ENCODE measurements around the gene TBCA.

The TBCA gene, protein sequence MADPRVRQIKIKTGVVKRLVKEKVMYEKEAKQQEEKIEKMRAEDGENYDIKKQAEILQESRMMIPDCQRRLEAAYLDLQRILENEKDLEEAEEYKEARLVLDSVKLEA

DNA sequence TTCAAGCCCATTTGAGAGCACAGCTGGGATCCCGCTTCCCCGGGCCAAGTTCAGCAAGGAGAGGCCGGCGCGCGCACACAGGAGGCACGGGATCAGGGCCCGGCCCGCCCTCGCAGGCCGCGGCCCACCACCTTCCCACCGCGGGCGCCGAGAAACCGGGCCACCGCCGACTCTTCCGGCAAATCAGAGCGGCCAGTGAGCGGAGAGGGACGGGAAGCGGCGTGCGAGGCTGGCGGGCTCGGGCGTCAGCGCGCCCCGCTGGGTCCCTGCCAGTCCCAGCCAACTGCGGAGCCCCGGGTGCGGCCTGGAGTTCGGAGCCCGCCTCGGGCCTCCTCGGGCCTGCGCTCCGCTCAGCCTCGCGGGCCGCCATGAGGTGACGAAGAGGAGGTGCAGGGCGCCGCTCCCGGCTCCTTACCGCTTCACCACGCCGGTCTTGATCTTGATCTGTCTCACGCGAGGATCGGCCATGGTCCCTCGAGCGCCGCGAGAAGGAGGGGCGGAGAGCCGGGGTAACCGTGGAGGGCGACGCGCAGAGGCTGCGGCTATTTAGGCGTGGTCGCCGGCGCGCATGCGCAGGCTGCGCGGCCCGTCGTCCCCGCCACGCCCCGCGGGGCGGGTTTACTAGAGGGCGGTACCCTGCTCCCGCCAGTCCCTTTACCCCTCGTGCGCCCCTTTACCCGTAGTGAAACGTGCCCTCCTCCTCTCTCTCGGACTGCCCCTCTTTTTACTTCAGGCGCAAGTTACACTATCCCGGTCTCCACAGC lies at the start of gene TBCA:
Gene TBCA (minus strand): TSS at position 550 of the 764 bp plus-strand sequence. CDS start 82 bp downstream, at position 468.
- DNase-seq, result peak; percentile 97

- DNase-seq, result no peak
Measured at GRCh38 chr5:77824981-77825380, 48.8 kb upstream of the TBCA start.

DNA sequence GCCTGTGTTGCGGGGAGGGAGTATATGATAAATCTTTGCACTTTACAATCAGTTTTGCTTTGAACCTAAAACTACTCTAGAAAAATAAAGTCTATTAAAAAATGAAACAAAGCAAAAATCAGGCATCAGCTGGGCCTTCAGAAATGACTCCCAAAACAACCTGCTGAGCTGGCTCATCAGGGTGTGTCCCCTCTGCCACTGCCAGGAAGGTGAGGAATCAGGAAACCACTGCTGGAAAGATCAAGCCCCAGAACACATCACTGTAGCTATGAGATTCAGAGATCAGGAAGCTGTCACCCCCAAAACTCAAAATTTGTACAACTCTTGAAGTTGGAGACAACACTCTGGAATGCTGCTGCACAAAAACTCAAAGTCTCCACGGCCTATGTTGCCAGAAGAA lies 40.5 kb upstream of the TBCA start:
- no peak for DNase-seq

- DNase-seq, result no peak
Measured at GRCh38 chr5:77812926-77813589, 36.9 kb upstream of the TBCA start.

- no peak for DNase-seq
Measured at GRCh38 chr5:77806213-77806843, 30.2 kb upstream of the TBCA start.

DNA sequence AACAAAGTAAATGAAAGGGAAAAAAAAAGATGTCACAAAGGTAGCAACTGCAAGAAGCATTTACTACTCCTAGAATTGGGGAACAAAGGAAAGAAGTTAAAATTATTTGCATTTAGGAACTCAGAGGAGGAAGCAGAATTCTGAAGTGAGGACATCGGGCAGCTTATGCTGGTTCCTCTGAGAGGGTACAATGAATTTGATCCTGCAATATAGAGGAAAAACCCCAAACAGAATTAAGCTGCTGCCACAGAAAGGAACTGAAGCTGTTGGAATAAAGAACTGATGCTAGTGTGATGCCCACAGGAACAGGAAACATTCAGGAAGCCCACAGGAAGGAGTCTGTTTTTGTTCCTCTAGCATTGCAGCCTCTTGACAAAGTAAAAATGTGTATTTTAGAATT lies 22.3 kb upstream of the TBCA start:
- DNase-seq, result no peak

DNA sequence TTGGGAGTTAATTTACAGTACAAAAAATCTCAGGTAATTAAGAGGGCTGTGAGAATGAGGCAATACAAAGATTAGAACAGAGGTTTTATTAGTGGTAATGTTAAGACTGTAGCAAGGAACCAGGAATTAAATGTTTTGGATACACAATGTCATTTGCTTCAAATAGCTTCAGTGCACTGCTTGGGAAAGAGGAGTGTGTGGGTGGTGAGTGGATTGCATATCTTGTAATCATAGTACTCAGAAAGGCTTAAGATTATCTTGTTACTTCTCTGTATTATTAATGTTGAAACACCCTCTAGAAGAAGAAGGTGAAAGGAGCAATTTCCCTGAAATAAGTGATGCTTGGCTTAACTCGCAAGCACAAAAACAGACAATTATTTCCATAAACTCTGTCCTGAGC lies 21.0 kb upstream of the TBCA start:
- DNase-seq, result no peak

- DNase-seq, result no peak
Measured at GRCh38 chr5:77795846-77796245, 19.7 kb upstream of the TBCA start.

DNA sequence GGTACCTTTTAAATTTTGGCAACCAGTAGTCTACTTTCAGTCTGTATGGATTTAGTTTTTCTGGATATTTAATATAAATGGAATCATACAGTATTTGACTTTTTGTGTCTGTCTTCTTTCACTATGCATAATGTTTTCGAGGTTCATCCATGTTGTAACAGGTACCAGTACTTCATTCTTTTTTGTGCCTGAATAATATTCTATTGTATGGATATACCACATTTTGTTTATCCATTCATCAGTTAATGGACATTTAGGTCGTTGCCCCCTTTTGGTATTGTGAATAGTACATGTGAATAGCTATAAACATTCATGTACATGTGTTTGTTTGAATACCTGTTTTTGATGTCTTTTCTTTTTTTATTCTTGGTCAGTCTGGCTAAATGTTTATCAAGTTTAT lies 19.1 kb upstream of the TBCA start:
- no peak for DNase-seq

DNA sequence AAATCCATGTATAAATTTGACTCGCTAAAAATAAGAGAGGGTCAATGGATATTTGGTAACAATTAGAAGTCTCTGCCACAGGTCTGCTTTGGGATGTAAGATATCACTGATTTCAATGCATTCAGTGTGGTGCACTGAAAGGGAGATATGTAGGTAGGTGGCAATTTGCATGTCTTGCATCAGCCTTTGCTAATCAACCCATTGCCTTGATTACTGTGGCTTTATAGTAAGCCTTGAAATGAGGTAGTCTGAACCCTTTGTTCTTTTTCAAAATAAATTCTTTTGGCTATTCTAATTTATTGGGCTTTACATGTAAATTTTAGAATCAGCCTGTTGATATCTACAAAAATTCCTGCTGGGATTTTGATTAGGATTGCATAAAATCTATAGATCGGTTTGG lies 15.8 kb upstream of the TBCA start:
- no peak for DNase-seq

- DNase-seq, result no peak
Measured at GRCh38 chr5:77791356-77791755, 15.2 kb upstream of the TBCA start.

- DNase-seq, result no peak
Measured at GRCh38 chr5:77785229-77785628, 9.1 kb upstream of the TBCA start.

DNA sequence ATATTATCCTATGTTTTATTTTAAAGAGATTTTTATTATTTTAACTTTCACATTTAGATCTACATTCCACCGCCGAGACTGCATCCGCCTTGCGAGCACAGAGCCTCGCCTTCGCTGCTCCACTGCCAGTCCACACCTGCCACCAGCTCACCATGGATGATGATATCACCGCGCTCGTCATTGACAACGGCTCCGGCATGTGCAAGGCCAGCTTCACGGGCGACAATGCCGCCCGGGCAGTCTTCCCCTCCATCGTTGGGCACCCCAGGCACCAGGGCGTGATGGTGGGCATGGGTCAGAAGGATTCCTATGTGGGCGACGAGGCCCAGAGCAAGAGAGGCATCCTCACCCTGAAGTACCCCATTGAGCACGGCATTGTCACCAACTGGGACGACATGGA lies 8.6 kb upstream of the TBCA start:
- DNase-seq, result no peak

- no peak for DNase-seq
Measured at GRCh38 chr5:77781076-77781475, 4.9 kb upstream of the TBCA start.

- DNase-seq, result no peak
Measured at GRCh38 chr5:77778881-77779438, 2.8 kb upstream of the TBCA start.

DNA sequence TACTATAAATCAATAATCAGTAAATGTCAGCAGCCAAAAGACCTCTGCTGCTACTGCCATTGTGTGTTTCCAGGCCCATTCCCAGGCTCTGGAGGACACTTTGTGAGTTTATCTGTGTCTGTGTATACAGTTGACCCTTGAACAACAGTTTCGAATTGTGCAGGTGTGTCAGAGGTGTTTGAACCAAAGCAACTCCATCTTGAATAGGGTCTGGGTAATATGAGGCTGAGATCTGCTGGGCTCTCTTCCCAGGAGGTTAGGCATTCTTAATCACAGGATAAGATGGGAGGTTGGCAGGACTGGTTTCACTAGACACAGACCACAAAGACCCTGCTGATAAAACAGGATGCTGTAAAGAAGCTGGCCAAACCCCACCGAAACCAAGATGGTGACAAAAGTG lies 2.3 kb upstream of the TBCA start:
- DNase-seq, result no peak

DNA sequence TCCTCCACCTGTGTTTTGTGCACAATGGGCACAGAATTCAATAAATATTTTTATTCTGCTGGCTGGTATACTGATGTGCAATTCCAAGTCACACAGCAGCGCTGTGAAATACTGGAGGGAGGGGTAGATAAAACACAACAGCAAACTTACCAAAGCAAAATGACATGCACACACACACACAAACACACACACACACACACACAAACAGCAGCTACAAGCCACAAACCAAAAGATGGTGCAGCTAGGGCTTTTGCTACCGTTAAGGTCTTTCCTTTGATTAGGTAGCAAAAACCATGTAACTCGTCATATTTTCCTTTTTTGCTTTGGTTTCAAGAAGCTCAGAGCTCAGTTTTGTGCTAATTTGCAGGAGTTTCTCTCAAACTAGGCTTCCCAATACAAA lies 1.8 kb upstream of the TBCA start:
- no peak for DNase-seq

DNA sequence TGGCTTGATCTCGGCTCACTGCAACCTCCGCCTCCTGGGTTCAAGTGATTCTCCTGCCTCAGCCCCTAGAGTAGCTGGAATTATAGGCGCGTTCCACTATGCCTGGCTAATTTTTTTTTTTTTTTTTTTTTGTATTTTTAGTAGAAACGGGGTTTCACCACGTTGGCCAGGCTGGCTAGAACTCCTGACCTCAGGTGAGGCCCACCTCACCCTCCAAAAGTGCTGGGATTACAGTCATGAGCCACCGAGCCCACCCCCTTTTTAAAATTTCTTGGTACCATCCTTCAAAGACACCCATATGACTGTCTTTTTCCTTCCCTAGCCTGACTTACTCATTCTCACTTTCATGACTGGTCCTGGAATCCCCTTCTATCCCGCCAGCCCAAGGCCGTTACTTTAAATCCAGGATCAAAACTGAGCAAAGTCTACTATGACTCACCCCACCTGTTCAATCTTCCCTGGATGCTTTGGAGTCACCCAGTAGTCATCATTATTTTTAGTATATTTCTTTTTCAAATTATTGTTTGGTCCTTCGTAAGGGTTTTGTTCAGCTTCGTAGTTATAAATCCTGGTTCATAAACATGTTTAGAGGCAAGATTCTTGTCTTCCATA lies 1.2 kb upstream of the TBCA start:
- no peak for DNase-seq

- no peak for DNase-seq
Measured at GRCh38 chr5:77776554-77777206, 541 bp upstream of the TBCA start.

DNA sequence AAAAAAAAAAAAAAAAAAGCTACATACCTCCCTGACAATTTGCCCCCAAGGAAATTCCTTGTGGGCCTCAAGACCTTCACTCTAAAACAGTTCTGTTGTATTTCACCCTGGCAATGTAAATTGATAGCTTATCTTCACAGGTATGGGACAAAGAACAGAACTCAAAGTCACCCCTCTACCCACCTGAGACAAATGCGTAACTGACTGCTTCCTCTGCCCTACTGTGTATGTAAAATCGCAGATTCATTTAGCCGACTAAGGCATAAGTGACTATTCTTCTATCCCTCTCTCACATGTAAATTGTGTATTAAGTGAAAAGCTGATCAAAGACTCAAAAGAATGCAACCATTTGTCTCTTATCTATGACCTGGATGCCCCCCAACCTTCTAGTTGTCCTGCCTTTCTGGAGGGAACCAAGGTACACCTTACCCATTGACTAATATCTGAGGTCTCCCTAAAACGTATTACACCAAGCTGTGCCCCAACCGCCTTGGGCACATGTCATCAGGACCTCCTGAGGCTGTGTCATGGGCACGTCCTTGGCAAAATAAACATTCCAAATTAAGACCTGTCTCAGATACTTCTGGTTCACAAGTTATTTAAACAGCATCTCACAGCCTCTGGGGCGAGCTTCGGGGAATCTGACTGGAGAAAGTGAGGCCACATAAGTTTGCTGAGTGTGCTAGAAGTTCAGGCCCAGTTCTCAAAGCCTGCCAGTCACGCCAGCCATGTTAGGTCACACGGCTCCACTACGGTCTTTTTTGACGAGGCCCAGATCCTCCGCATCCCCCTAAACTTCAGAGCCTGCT lies 954 bp downstream of the TBCA start:
- peak; percentile 18 for DNase-seq

GRCh38 chr5:77773734-77774280 lies 2.3 kb downstream of the TBCA start:
- no peak for DNase-seq
